K562 treated with DMSO at 1 percent for 24 hours (cell line): ENCODE results near the gene EXOSC10. TPM values are rescaled to one million over a fixed set of nuclear protein-coding genes. Genes with fewer than 3 reads are reported as not detected.

ENCODE experiments used
- total RNA-seq: library from RNA; unstranded; fragments of 300-600 nt; gene quantifications from 2 replicates; pipeline ENCODE4 v1.2.3, GENCODE V29; 2022; ENCODE audit warnings: low read depth; ENCODE audit not compliant: insufficient read depth

The EXOSC10 gene
- 75.6 and 80.7 TPM in 2 replicates for total RNA-seq

DNA sequence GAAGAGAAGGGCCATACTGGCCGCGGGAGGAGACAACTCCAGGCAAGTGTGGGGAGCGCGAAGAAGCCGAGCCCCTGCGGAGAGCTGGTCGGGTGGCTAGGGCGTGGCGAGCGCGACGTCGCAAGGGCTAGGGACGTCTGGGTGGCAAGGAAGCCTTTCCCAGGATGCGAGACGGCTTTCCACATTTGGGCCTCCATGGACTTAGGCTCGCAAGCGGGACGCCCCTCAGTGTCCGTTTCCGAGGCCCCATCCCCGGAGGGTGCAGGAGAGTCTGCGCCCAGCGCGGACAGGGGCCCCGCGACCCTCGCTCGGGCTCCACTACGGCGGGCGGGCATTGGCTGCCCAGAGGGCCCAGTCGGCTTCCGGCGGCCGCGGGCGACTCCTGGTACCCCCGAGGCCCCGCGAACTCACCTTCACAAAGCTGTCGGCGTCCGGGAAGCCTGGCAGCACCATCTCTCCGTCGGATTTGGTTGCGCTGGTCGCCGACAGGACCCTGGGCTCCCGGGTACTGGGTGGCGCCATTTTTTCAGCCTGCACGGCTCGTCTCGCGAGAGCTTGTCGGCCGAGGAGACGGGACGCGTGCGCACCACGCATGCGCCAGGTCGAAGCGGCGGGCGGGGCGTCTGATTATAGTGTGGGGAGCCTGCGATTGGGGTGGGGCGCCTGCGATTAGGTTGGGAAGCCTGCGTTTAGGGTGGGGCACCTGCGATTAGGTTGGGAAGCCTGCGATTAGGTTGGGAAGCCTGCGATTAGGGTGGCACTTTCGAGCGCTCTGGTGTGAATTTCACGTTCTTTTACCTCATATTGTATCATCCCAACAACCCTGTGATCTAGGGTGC, at the start of gene EXOSC10:
Gene EXOSC10, minus strand, starts transcription at position 560 of the 839 bp plus-strand sequence. Its CDS starts 38 bp downstream, at position 522.

DNA sequence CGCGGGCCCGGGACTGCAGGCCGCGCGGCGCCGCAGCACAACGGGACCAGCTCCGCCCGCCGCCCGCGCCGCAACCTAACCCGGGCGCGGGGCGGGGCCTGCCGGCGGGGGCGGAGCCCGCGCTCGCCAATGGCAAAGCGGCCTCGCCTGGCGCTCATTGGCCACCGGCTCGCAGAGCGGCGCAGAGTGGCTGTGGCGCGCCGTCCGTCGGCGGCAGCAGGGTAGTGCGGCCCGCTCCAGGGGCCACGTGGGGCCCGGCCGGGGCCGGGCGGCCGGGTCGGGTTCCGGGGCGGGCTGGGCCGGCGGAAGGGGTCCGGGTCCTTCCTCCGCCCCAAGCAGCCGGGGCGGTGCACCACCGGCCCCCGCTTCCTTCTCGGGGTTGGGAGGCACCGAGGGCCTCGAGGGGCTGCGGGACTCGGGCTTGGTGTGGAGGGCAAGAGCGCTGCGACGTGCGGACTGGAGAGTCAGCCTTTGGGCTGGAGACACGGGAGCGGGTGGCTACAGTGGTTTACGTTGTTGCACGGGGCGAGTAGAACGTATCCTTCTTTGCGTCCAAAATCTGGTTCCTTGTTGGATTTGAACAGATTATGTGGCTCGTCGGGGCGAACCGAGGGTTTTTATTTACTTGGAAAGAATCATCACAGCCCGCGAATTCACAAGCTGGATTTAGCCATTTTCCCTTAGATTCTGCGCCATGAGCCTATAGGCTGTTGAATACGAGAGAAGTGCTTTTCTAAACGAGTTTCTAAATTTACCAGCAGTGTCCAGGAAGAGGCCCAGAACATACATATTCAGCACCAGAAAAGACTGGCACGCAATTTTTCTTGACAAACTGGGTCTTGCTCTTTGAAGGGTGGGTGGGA, 39.5 kb downstream of the EXOSC10 start, which contains the start of gene SRM:
Gene SRM, minus strand, starts transcription at position 51 of the 863 bp plus-strand sequence. CDS start 75 bp downstream, outside the sequence.

DNA sequence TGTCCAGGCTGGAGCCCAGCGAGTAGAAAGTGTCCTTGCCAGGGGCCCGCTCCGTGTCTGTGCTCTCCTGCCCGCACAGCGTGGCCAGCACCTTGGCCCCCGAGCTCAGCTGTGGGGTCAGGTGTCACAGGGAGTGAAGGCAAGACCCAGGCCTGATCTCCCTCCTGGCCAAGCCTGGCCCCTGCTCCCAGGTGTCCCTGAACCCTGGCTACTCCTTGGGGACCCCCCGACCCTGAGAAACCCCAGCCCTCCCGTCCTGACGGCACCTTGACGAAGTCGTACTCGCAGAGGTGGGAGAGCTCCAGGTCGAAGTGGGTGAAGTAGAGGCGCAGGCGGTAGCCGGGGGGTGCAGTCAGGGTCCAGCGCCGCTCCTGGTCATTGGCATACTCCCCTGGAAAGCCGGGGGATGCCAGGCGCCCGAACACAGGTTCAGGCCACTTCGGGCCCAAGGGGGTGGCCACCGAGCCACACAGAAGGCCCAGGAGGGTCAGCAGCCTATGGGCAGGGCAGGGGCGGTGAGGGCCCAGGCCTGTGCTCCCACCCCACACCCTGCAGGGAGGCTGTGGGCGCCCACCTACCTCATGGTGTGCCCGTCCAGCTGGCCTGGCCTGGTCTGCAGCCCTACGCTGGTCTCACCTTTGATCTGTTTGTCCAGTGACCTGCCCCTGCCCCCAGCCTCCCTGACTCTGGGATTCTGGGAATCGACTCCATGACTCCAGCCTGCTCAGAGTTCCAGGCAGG, 52.9 kb downstream of the EXOSC10 start, which contains the start of gene MASP2:
Gene MASP2, minus strand, starts transcription at position 615 of the 741 bp plus-strand sequence. Its CDS starts 32 bp downstream, at position 583.

Other genes starting within 250 kb of the EXOSC10 start
- gene TARDBP, start 87.2 kb downstream of the EXOSC10 start, total RNA-seq, result 136 and 147 TPM in 2 replicates
- gene MASP2, start 52.6 kb downstream of the EXOSC10 start, total RNA-seq, result 0.61 and 0.76 TPM in 2 replicates
- 89.1 and 98.6 TPM in 2 replicates for gene SRM, start 39.9 kb downstream of the EXOSC10 start, total RNA-seq
- gene ANGPTL7, start 89.5 kb upstream of the EXOSC10 start, total RNA-seq, result not detected in 2 replicates
- 59.9 and 62.1 TPM in 2 replicates for gene MTOR, start 162.7 kb upstream of the EXOSC10 start, total RNA-seq
- gene UBIAD1, start 173.3 kb upstream of the EXOSC10 start, total RNA-seq, result 18.1 and 21.6 TPM in 2 replicates